SU-DHL-6 (cell line): Measurements from ENCODE around the gene F2R.

ENCODE experiments used
- CTCF ChIP-seq: fragments of 200-600 bp; sonication (generic); IDR thresholded peaks from one replicate; pipeline ENCODE4 v1.5.1; 2017; ENCODE audit warnings: antibody characterized with exemption, mild to moderate bottlenecking, low read length, moderate library complexity; ENCODE audit not compliant: insufficient read depth, poor library complexity, severe bottlenecking
- EZH2phosphoT487 ChIP-seq: fragments of 200-600 bp; sonication (generic), shearing (Covaris generic); conservative IDR thresholded peaks from 2 replicates; pipeline ENCODE4 v1.6.1; 2018; ENCODE audit warnings: mild to moderate bottlenecking, antibody characterized with exemption, low read length, moderate library complexity, mixed read lengths

DNA sequence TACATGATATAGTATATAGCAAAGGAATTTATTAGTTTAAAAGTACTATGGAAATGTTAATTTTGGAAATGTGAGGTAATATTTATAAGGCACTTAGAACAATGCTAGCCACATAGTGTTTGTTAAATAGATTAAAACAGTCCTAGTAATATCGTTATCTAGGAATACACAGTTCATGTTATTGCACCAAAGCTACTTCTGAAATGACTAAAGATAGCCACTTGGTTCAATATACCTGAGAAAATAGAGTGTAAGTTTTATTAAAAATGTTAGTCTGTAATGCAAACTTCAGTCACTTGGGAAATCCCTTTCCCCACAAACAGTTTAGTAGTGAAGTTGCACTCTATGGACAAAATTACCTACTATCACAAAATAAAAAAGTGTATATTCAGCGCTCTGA lies 15.4 kb upstream of the F2R start:
- TF ChIP-seq EZH2phosphoT487 (no peak), CTCF (no peak)
